Activated CD4-positive, CD25-positive, alpha-beta regulatory T cell treated with anti-CD3 and anti-CD28 coated beads, Interleukin-2, amount 50 U/mL, for 24 hours (primary cell): ENCODE results near the gene UNC45A.
"Not testable (repeated sequence)": the region's sequence is repeated elsewhere in the genome, so short reads cannot be mapped to it uniquely, and the experiment has no call there.

ENCODE experiments used
- ATAC-seq, 2 donors: fragments of 150-1000 bp; cut with Tn5 transposase; one replicate each; pipeline ENCODE4 v1.10.0; 2021; ENCODE audit warnings: mild to moderate bottlenecking in 1 of 2, moderate library complexity in 1 of 2

Gene UNC45A, protein sequence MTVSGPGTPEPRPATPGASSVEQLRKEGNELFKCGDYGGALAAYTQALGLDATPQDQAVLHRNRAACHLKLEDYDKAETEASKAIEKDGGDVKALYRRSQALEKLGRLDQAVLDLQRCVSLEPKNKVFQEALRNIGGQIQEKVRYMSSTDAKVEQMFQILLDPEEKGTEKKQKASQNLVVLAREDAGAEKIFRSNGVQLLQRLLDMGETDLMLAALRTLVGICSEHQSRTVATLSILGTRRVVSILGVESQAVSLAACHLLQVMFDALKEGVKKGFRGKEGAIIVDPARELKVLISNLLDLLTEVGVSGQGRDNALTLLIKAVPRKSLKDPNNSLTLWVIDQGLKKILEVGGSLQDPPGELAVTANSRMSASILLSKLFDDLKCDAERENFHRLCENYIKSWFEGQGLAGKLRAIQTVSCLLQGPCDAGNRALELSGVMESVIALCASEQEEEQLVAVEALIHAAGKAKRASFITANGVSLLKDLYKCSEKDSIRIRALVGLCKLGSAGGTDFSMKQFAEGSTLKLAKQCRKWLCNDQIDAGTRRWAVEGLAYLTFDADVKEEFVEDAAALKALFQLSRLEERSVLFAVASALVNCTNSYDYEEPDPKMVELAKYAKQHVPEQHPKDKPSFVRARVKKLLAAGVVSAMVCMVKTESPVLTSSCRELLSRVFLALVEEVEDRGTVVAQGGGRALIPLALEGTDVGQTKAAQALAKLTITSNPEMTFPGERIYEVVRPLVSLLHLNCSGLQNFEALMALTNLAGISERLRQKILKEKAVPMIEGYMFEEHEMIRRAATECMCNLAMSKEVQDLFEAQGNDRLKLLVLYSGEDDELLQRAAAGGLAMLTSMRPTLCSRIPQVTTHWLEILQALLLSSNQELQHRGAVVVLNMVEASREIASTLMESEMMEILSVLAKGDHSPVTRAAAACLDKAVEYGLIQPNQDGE

DNA sequence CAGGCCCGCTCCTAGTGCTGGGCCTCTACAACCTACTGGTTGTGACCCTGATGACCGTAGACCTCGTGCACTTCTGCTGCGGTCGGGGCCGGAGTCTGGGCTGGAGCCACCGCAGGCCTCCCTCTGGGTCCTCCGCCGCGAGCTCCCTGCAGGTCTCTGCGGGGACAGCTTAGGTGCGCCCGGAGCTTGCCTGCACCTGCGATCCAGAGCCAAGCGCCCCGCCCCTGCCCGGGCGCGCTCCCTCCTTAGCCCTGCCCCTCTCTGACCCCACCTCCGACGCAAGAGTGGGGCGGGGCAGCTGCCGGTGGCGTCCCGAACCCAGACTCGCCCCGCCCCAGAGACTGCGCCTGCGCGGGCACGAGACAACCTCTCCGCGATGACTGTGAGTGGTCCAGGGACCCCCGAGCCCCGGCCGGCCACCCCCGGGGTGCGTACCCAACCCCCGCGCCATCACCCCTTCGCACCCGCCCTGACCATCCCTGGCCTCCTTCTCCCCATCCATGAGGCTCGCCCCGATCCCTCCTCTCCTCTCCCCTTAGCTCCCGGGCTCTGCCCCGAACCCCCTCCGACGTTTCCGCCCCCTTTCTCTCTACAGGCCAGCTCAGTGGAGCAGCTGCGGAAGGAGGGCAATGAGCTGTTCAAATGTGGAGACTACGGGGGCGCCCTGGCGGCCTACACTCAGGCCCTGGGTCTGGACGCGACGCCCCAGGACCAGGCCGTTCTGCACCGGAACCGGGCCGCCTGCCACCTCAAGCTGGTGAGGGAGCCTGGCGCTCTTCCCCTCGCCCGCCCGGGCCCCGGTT, at the start of gene UNC45A:
UNC45A (plus strand) TSS at position 337 of the 803 bp plus-strand sequence; CDS start at position 377, 40 bp downstream.
- peak; percentile 70 to 78 for ATAC-seq

DNA sequence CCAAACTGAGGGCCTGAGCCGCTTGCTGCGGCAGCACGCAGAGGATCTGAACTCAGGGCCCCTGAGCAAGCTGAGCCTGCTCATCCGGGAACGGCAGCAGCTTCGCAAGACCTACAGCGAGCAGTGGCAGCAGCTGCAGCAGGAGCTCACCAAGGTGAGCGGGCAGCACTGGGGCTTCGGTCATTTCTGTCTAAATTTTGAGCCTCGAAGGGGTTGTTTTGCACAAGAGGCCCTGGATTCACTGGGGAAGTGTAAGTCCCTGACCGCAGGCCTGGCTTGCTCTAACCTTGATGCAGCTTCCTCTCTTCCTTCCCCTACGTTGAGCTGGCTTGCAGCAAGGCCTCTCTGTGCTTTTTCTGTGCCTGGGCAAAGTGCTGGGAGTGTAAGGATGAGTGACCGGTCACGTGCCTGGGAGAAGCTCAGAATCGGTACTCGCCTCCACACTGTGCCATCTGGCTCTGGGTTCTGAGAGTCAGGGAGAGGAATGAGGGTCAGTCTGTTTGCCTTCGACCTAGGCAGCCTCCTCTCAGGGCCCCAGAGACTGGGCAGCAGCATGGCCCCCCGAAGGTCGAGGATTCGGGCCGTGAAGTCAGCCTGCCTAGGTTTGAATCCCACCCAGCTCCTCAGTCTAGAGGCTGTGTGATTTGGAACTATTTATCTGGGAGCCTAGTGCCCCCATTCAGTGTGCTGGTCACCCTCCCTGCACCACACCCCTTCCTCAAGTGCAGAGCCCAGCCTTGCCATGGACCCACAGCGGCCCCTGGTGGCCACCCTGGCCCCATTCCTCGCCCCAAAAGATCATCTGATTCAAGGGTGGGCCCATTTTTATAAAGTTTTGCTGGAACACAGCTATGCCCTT, 49.4 kb upstream of the UNC45A start:
- peak; percentile 66 to 77 for ATAC-seq

DNA sequence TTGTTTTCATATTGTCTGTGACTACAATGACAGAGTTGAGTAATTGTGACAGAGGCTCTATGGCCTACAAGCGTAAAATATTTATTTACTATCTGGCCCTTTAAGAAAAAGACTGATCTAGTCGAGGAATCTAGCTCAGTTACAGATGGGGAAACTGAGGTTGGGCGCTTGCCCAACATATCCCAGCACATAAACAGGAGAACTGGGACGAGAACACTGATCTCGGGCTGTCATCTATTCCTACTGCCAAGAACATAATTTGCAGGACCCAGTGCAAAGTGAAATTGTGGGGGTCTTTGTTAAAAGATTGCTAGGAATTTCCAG, 48.8 kb upstream of the UNC45A start:
- ATAC-seq = no peak

DNA sequence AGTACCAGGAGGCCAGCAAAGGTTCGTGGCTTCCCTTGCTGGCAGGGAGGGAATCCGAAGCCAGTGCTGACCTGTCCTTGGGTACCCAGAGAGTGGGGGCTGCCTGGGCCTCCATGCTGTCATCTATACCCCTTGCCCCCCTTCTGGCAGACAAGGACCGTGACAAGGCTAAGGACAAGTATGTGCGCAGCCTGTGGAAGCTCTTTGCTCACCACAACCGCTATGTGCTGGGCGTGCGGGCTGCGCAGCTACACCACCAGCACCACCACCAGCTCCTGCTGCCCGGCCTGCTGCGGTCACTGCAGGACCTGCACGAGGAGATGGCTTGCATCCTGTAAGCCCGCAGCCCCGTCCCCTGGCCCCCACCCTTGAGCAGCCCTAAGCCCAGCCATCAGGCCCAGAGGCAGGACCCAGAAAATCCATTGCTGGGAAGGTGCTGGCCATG, 48.0 kb upstream of the UNC45A start:
- ATAC-seq = no peak

- ATAC-seq = no peak
Measured at GRCh38 chr15:90889313-90889730, 45.8 kb upstream of the UNC45A start.

- no peak for ATAC-seq
Measured at GRCh38 chr15:90889736-90890456, 45.2 kb upstream of the UNC45A start.

DNA sequence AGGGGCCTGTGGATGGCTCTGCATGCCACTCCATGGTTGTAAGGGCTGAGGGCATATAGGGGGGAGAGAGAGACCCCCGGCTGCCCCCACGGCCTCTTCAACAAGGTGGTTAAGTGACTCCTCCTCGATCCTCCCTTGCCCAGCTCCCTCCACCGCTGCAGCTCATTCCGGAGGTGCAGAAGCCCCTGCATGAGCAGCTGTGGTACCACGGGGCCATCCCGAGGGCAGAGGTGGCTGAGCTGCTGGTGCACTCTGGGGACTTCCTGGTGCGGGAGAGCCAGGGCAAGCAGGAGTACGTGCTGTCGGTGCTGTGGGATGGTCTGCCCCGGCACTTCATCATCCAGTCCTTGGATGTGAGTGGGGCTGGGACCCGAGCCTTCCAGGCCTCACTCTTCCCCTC, 44.2 kb upstream of the UNC45A start:
- no peak for ATAC-seq

DNA sequence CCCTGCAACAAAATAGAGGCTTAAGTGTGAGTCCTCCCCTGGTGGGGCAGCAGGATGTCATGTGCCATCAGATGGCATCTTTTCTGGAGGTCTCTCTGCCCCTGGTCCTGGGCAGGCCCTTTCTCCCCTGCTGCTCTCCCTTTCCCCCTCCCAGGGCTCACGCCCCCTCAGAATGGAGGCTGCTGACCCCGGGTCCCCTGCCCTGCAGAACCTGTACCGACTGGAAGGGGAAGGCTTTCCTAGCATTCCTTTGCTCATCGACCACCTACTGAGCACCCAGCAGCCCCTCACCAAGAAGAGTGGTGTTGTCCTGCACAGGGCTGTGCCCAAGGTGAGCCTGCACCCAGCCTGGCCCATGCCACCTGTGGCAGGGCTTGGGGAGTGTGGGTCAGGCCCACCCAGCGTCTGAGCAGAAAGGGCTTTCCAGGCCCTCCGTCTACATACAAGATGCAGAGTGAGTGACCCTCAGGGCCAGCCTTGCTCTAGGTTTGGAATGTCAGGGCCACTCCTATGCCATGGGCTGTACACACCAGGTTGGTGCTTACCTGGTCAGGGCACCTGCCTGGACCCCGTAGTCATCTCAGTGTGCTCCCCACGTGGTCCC, 43.6 kb upstream of the UNC45A start:
- no peak for ATAC-seq

GRCh38 chr15:90892023-90892422, 43.1 kb upstream of the UNC45A start:
- ATAC-seq = no peak

DNA sequence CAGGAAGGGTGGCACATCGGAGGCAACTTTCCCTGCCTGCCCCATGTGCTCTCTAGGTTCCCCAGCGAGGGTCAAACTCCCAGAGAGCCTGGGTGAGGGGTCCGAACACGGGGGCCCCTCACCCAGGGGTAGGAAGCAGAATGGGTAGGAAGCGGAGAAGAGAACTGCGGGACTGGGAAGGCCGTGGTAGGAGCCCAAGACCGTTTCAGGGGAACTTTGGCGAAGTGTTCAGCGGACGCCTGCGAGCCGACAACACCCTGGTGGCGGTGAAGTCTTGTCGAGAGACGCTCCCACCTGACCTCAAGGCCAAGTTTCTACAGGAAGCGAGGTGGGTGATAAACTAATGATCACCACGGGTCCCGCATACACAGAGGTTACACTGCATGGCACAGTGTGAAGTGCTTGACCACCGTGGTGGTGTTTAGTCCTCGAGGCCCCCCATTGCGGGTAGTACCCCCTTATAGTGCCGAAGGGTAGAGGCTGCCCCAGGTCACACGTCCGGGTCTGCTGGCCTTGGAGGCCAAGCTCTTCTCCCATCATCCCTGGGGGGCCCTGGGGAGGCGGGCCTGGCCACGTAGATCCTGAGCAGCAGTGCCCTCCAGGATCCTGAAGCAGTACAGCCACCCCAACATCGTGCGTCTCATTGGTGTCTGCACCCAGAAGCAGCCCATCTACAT, 42.4 kb upstream of the UNC45A start:
- no peak for ATAC-seq

- ATAC-seq = no peak
Measured at GRCh38 chr15:90893175-90894090, 41.7 kb upstream of the UNC45A start.

DNA sequence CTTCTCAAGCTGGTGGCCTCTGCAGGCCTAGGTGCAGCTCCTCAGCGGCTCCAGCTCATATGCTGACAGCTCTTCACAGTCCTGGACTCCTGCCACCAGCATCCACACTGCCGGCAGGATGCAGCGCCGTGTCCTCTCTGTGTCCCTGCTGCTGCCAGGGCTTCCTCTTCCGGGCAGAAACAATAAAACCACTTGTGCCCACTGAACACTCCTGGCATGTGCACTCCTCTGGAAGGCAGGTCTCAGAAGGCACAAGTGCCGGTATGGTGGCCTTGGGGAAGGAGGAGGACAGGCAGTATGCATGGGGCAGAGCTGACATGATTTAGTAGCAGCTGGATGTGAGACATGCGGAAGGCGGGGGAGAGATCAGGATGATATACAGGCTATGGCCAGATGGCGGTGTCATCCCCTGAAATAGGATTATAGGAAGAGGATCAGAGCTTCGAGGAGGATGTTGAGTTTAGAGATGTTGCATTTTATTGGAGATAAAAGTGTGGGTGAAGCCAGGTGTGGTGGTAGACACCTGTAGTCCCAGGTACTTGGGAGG, 39.4 kb upstream of the UNC45A start:
- ATAC-seq = no peak

DNA sequence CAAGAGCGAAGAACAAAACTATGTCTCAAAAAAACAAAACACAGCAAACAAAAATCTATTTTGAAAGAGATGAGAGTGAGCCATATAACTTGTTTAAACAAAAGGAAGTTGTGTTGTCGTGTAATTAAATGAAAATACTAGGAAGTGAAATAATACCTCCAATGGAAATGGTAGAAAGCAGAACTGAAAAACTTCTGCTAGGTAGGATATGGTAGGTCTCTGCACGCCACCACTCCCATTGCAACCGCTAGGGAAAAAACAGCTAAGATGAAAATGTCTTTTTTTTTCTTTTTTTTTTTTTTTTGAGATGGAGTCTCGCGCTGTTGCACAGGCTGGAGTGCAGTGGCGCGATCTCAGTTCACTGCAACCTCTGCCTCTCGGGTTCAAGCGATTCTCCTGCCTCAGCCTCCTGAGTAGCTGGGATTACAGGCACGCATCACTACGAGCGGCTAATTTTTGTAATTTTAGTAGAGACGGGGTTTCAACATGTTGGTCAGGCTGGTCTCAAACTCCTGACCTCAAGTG, 37.9 kb upstream of the UNC45A start:
- ATAC-seq = not testable (repeated sequence)

GRCh38 chr15:90901175-90902039, 33.7 kb upstream of the UNC45A start:
- ATAC-seq = no peak

DNA sequence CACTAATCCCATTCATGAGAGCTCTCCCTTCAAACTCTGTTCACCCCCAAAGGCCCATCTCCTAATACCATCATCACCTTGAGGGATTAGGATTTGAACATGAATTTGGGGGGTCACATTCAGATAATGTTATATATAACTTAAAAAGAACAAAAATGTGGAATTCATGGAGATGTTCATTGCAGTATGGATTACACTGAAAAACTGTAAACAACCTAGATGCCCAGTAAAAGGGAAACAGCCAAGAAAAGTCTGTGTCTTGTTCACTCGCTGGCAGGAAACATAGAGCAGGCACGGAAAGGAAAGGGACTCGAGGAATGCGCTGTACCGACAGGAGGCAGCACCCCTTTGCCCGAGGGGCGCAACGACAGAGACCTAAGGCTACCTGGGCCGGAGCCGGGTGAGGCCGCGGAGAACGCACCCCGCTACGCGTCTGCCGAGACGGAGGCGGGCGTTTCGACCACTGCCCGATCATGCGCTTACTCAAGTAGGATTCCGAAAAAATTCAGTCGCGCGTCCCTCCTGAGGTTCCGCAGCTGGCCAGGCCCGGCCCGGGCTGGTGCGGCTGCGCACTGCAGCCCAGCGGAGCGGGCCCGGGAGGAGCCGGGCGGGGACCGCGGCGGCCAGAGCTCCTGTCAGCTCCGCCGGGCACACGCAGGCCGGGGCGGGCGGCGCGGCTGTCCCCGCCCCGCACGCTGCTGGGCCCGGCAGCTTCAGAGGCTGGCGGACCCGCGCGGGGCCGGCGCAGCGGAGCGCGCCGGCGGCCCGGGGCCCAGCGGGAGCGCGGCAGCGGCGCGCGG, 32.8 kb upstream of the UNC45A start:
- peak; percentile 81 for ATAC-seq
